Measurements from ENCODE around the gene LSP1. TPM values are rescaled to one million over a fixed set of nuclear protein-coding genes. Genes with fewer than 3 reads are reported as not detected.

Gene LSP1
- total RNA-seq, 1 donor from 2014 or later: 29.5 TPM

DNA sequence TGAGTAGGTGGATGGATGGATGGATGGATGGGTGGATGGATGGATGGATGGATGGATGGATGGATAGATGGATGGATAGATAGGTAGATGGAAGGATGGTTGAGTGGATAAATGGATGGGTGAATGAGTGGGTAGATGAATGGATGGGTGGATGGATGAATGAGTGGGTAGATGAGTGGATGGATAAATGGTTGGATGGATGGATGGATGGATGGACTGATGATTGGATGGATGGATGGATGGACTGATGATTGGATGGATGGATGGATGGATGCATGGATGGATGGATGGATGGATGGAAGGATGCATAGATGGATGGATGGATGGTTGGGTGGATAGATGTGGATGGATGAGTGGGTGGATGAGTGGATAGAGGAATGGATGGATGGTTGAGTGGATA lies 31.3 kb upstream of the LSP1 start:
- TF ChIP-seq, protein P1, sequence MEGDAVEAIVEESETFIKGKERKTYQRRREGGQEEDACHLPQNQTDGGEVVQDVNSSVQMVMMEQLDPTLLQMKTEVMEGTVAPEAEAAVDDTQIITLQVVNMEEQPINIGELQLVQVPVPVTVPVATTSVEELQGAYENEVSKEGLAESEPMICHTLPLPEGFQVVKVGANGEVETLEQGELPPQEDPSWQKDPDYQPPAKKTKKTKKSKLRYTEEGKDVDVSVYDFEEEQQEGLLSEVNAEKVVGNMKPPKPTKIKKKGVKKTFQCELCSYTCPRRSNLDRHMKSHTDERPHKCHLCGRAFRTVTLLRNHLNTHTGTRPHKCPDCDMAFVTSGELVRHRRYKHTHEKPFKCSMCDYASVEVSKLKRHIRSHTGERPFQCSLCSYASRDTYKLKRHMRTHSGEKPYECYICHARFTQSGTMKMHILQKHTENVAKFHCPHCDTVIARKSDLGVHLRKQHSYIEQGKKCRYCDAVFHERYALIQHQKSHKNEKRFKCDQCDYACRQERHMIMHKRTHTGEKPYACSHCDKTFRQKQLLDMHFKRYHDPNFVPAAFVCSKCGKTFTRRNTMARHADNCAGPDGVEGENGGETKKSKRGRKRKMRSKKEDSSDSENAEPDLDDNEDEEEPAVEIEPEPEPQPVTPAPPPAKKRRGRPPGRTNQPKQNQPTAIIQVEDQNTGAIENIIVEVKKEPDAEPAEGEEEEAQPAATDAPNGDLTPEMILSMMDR (IDR thresholded peaks at IDR 0.05): no peak
- peaks cover 46% of the 10 kb centered on the region for H3K4me1 Mint-ChIP-seq (ENCODE audit: unreplicated experiment)
- no peaks in the 10 kb centered on the region for H3K27me3 Mint-ChIP-seq (ENCODE audit: unreplicated experiment)
- peaks cover 4% of the 10 kb centered on the region for H3K9me3 Mint-ChIP-seq (ENCODE audit: unreplicated experiment)
- no peak overlapping the region for H3K27ac Mint-ChIP-seq (ENCODE audit: unreplicated experiment)
- DNase-seq (ENCODE audit: extremely low spot score, unreplicated experiment): no peak
- H3K36me3 Mint-ChIP-seq (ENCODE audit: unreplicated experiment): no peaks in the 10 kb centered on the region
- no peak overlapping the region for H3K4me3 Mint-ChIP-seq (ENCODE audit: unreplicated experiment)

DNA sequence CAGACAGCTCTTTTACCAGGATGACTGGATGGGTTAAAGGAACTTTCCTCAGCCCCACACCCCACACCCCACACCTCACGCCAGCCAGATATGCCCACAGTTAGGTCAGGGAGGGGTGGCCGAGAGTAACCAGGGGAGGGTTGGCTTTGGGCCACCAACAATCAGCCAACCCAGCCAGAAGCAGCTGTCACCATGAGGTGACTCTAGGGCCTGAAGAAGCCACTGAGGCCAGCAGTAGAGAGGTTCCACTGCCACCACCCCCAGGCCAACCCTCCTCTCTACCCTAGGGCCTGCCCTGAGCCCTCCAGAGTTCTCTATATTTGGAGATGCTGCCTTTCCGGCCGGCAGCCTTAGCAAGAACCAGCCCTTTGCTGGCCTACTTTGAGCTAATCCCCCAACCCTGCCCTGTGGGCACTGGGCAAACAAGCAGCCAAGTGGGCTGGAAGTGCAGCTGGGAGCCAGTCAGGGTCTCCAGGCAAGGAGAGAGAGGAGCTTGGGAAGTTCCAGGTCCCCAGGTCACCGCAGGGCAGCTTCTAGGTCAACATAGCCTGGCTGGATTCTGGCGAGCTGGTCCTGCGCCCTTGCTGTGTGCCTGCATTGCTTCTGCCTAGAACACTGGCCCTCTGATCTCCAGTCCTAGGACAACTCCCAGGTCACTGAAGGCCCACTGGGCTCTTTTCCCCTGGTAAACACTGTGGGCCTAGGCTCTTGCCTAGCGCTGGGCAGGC lies 30.1 kb upstream of the LSP1 start:
- TF ChIP-seq, protein P1 (IDR thresholded peaks at IDR 0.05): no peak
- Mint-ChIP-seq H3K27me3 (ENCODE audit: unreplicated experiment) (no peaks in the 10 kb centered on the region), H3K4me3 (ENCODE audit: unreplicated experiment) (no peak overlapping the region), H3K9me3 (ENCODE audit: unreplicated experiment) (peaks cover 4% of the 10 kb centered on the region), H3K27ac (ENCODE audit: unreplicated experiment) (no peak overlapping the region), H3K4me1 (ENCODE audit: unreplicated experiment) (peaks cover 56% of the 10 kb centered on the region), H3K36me3 (ENCODE audit: unreplicated experiment) (no peaks in the 10 kb centered on the region)
- DNase-seq (ENCODE audit: extremely low spot score, unreplicated experiment): no peak

DNA sequence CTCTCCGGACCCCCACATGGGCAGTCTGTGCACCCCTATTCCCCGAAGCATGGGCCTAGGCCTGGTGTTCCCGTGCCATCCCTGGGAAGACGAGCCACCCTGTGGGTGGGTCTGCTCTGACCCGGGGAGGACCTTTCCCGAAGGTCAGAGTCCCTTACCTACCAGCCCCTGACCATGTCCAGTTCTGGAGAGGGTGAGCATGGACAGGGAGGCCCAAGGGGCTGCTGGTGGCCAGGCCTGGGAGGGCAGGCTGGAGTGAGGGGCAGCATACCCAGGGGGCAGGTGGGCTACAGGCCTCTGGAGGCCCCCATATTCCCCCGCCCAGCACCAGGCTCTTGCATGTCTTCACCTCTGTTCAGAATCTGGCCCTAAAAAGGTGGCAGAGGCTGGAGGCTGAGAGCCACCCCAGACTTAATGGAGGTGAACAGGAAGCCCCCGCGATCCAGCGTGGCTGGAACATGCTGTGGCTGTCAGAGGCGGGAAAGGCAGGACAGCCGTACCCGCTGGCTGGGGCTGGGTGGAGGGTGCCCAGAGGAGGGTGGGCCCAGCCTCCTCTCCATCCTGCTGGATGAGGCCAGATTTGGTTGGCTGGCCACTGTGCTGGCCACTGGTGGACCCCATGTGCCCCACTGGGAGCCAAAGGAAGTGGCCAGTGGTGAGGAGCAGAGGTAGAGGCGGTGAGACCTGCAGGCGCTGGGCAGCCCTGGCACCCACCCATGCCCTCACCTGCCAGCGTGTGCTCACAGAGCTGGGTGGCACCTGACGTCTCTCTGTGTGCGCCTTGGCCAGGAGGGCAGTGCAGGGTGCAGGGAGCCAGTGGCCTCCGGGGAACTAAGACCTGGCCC lies 29.3 kb upstream of the LSP1 start:
- Mint-ChIP-seq H3K27ac (ENCODE audit: unreplicated experiment) (no peak overlapping the region), H3K4me1 (ENCODE audit: unreplicated experiment) (peaks cover 64% of the 10 kb centered on the region)

DNA sequence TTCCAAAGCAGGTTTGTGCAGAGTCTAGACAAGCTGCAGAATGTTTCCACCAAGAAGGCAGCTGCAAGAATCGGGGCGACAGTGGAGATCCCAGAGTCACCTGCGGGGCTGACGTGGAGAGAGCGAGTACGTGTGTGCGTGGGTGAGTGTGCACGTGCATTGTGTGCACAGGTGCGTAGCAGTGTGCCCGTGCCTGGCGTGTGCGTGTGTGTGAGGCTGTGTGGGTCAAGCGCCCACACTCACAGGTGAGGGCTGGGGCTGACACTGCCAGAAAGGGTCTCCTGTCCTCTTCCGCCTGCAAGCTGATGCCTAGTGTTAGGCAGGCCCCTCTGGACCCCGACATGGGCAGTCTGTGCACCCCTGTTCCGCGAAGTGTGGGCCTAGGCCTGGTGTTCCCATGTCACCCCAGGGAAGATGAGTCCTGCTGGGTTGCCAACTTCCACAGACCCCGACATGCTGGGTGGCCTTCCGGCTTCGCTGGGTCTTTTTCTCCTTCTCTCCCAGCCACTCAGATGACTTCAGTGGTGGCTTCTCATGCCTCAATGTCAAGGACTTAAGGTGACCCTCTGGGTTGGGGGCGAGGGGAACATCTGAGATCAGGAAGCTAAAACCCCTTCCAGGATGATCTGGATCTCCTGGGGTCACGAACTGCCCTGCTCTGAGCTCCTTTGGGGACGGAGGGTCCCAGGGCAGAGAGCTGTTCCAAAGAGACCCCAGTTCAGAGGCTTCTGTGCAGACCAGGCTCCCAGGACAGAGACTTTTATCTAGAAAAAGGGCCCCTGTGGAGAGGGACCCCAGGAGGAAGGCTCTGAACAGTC lies 28.5 kb upstream of the LSP1 start:
- H3K4me1 Mint-ChIP-seq (ENCODE audit: unreplicated experiment): peaks cover 69% of the 10 kb centered on the region
- TF ChIP-seq, protein P1 (IDR thresholded peaks at IDR 0.05): no peak
- no peaks in the 10 kb centered on the region for H3K27me3 Mint-ChIP-seq (ENCODE audit: unreplicated experiment)
- no peak overlapping the region for H3K4me3 Mint-ChIP-seq (ENCODE audit: unreplicated experiment)
- DNase-seq (ENCODE audit: extremely low spot score, unreplicated experiment): peak; percentile 75
- peaks cover 3% of the 10 kb centered on the region for H3K9me3 Mint-ChIP-seq (ENCODE audit: unreplicated experiment)
- H3K27ac Mint-ChIP-seq (ENCODE audit: unreplicated experiment): no peak overlapping the region
- H3K36me3 Mint-ChIP-seq (ENCODE audit: unreplicated experiment): no peaks in the 10 kb centered on the region

More for the DNA sequence above, 29.3 kb upstream of the LSP1 start:
- TF ChIP-seq, protein P1 (IDR thresholded peaks at IDR 0.05): no peak
- Mint-ChIP-seq H3K4me3 (ENCODE audit: unreplicated experiment) (no peak overlapping the region), H3K36me3 (ENCODE audit: unreplicated experiment) (no peaks in the 10 kb centered on the region), H3K9me3 (ENCODE audit: unreplicated experiment) (peaks cover 4% of the 10 kb centered on the region), H3K27me3 (ENCODE audit: unreplicated experiment) (no peaks in the 10 kb centered on the region)
- peak; percentile 80 for DNase-seq (ENCODE audit: extremely low spot score, unreplicated experiment)
